Right atrium auricular region (tissue), 2 donors: Measurements from ENCODE around the gene MRPL55. TPM values are rescaled to one million over a fixed set of nuclear protein-coding genes. Genes with fewer than 3 reads are reported as not detected.
A peak's percentile ranks its signal among the peaks of the same experiment; 100 is the strongest.

Source experiments
- DNase-seq: peaks from one replicate; pipeline ENCODE4 v3.0.0-alpha.2; 2019; ENCODE audit warnings: low spot score
- H3K27ac ChIP-seq, 2 donors: fragments of 200-600 bp; sonication (generic); 1 replicate in 1 of 2; 2 replicates in 1 of 2; pipeline ENCODE4 v1.5.1; 2016 to 2019
- H3K27me3 ChIP-seq, 2 donors: fragments of 200-600 bp; sonication (generic); one replicate each; pipeline versions ENCODE4 v1.5.1 to v1.6.0; 2017 to 2019
- H3K36me3 ChIP-seq: fragments of 200-600 bp; sonication (generic); one replicate; pipeline ENCODE4 v1.5.1; 2016
- H3K4me1 ChIP-seq, 2 donors: fragments of 200-600 bp; sonication (generic); one replicate each; pipeline versions ENCODE4 v1.5.1 to v1.6.0; 2017 to 2019
- H3K4me3 ChIP-seq, 2 donors: fragments of 200-600 bp; sonication (generic); 1 replicate in 1 of 2; 2 replicates in 1 of 2; pipeline ENCODE4 v1.5.1; 2017 to 2019; ENCODE audit warnings: mild to moderate bottlenecking in 1 of 2, moderate library complexity in 1 of 2
- H3K9me3 ChIP-seq, 2 donors: fragments of 200-600 bp; sonication (generic); one replicate each; pipeline ENCODE4 v1.5.1; 2019
- CTCF ChIP-seq, 2 donors: fragments of 200-600 bp; sonication (generic); IDR thresholded peaks; one replicate each; pipeline ENCODE4 v1.5.1; 2019; ENCODE audit warnings: antibody characterized with exemption in 2 of 2
- total RNA-seq, 2 donors: library from RNA; depleted of rRNA; stranded (reverse); fragments of >200 nt; gene quantifications; one replicate each; pipeline ENCODE4 v1.1.0, GENCODE V29; 2016

The MRPL55 gene
- total RNA-seq, 2 donors from 2014 or later, result 76.6 to 81.2 TPM

GRCh38 chr1:228094432-228095016, 14.6 kb downstream of the MRPL55 start:
- Histone ChIP-seq H3K36me3 (peaks cover 30% of the 10 kb centered on the region), H3K9me3 (peaks cover 0 to 14% of the 10 kb centered on the region in 2 donors), H3K27ac (no peak overlapping the region), H3K4me3 (no peak overlapping the region), H3K27me3 (no peaks in the 10 kb centered on the region), H3K4me1 (peaks cover 0 to 65% of the 10 kb centered on the region in 2 donors)
- TF ChIP-seq CTCF (IDR thresholded peaks at IDR 0.05), result no peak
- no peak for DNase-seq

GRCh38 chr1:228093050-228093906, 15.8 kb downstream of the MRPL55 start:
- Histone ChIP-seq H3K4me3 (no peak overlapping the region), H3K4me1 (peaks cover 0 to 77% of the 10 kb centered on the region in 2 donors), H3K36me3 (peaks cover 22% of the 10 kb centered on the region), H3K27me3 (no peaks in the 10 kb centered on the region), H3K9me3 (peaks cover 0 to 14% of the 10 kb centered on the region in 2 donors), H3K27ac (no peak overlapping the region)
- no peak for DNase-seq
- no peak for TF ChIP-seq CTCF (IDR thresholded peaks at IDR 0.05)

GRCh38 chr1:228092342-228093049, 16.6 kb downstream of the MRPL55 start:
- Histone ChIP-seq H3K4me3 (no peak overlapping the region), H3K36me3 (peaks cover 14% of the 10 kb centered on the region), H3K4me1 (peaks cover 0 to 77% of the 10 kb centered on the region in 2 donors), H3K9me3 (peaks cover 0 to 14% of the 10 kb centered on the region in 2 donors), H3K27me3 (no peaks in the 10 kb centered on the region), H3K27ac (no peak overlapping the region)
- DNase-seq, result no peak
- no peak for TF ChIP-seq CTCF (IDR thresholded peaks at IDR 0.05)

- no peak overlapping the region for H3K27ac ChIP-seq
- DNase-seq, result no peak
- peaks cover 0 to 14% of the 10 kb centered on the region in 2 donors for H3K9me3 ChIP-seq
- H3K4me1 ChIP-seq, result peaks cover 0 to 82% of the 10 kb centered on the region in 2 donors
- no peak overlapping the region for H3K4me3 ChIP-seq
- TF ChIP-seq CTCF (IDR thresholded peaks at IDR 0.05), result no peak
- peaks cover 5% of the 10 kb centered on the region for H3K36me3 ChIP-seq
- H3K27me3 ChIP-seq, result no peaks in the 10 kb centered on the region
These were observed 18.0 kb downstream of the MRPL55 start for GRCh38 chr1:228091084-228091483.

GRCh38 chr1:228090613-228091081, 18.5 kb downstream of the MRPL55 start:
- peaks cover 5% of the 10 kb centered on the region for H3K36me3 ChIP-seq
- H3K27me3 ChIP-seq, result no peaks in the 10 kb centered on the region
- no peak overlapping the region for H3K4me3 ChIP-seq
- peak overlapping the region in 1 of 2 donors; percentile 22 for H3K27ac ChIP-seq
- DNase-seq, result no peak
- H3K4me1 ChIP-seq, result peaks cover 0 to 83% of the 10 kb centered on the region in 2 donors
- TF ChIP-seq CTCF (IDR thresholded peaks at IDR 0.05), result no peak
- H3K9me3 ChIP-seq, result peaks cover 0 to 14% of the 10 kb centered on the region in 2 donors
